ENCODE measurements around the gene IL1RN. TPM values are rescaled to one million over a fixed set of nuclear protein-coding genes. Genes with fewer than 3 reads are reported as not detected.

IL1RN gene
- total RNA-seq, 1 experiment from 2014 or later: not detected

DNA sequence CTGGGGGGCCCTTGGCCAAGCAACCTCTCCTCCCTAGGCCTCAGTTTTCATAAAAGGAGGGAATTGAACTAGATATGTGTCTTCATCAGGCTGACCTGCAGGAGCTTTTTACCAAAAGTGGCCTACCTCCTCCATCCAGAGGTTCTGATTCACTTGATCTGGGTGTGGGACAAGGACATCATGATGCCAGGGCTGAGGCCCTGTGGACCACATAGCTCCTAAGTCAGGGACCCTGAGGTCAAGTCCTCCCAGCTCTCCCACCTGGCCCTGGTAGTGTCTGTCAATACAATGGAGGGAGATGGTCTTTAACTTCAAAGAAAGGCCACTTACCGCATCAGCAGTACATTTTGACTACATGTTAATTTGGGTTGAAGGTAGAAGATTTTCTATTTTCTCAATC, 10.4 kb downstream of the IL1RN start:
- no peak for DNase-seq (ENCODE audit: low read depth, low spot score)
- in situ Hi-C loops (cut with HindIII; ENCODE audit: low pct_unique_long_range_greater_than_20kb, low sequenced_read_pairs): no loop called here

DNA sequence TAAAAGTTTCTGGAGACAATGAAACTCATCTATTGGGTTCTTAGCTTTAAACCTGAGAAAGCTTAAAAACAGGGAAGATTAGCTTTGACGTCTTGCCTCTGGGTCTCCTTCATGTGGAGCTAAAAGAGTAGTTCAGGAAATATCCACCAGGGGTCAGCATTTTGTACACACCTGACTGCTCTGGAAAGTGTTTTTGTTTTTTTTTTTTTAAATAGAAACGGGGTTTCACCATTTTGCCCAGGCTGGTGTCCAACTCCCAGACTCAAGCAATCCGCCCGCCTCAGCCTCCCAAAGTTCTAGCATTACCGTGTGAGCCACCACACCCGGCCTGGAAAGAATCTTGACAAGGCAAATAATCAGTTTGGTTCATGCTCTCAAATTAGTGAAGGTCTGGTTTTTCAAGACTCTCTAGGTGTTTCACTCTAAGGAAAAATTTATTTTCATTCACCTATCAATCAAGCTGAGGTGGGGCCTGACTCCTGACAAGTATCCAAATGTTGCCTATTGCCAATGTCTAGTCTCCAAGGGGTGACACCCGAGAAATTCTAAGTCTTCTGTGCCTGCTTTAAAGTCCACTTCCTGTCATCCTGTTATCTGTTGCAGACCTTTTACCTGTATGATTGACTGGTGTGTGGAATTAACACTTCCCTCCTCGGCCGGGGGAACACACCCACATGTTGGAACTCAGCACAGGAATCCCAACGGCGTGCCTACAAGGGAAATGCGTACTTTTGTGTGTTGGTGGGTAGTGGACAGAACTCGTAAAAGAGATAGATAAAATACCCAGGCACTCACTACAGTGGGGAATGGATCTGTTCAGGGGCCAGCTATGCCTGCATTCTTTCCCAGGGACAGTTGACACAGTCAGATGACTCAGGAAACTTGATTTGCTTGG, 11.3 kb downstream of the IL1RN start:
- peak; percentile 72 for DNase-seq (ENCODE audit: low read depth, low spot score)
- in situ Hi-C loops (cut with HindIII; ENCODE audit: low pct_unique_long_range_greater_than_20kb, low sequenced_read_pairs): no loop called here

DNA sequence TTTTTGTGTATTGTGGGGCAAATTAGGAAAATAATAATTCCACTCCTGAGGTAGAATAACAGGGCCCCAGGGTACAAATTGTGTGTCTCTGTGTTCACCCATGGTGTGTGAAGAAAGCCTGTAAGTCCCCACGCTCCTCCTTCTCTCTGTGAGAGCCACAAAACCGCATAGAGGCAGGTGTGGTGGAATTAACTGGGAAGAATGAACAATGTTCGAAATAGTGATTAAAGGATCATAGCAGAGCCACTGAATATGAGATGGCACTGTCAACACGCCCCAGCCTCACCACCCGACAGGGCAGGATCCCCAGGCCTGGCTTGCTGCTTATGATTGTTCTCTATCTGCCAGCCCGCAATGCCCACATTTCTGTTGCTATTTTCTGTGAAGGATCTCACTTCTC, 14.1 kb downstream of the IL1RN start:
- DNase-seq (ENCODE audit: low read depth, low spot score): no peak
- in situ Hi-C loops (cut with HindIII; ENCODE audit: low pct_unique_long_range_greater_than_20kb, low sequenced_read_pairs): no loop called here

DNA sequence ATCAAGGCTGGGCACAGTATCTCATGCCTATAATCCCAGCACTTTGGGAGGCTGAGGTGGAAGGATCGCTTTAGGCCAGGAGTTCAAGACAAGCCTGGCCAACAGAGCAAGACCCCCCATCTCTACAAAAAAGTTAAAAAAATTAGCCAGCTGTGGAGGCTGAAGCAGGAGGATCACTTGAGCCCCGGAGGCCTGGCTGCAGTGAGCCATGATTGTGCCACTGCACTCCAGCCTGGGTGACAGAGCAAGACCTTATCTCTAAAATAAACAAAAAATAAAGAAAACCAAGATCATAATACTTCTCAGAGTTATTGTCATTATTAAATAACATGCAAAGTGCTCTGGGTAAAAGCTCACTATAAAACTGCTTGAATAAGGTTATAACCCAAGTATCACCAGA, 14.9 kb downstream of the IL1RN start:
- no peak for DNase-seq (ENCODE audit: low read depth, low spot score)
- in situ Hi-C loops (cut with HindIII; ENCODE audit: low pct_unique_long_range_greater_than_20kb, low sequenced_read_pairs): no loop called here

DNA sequence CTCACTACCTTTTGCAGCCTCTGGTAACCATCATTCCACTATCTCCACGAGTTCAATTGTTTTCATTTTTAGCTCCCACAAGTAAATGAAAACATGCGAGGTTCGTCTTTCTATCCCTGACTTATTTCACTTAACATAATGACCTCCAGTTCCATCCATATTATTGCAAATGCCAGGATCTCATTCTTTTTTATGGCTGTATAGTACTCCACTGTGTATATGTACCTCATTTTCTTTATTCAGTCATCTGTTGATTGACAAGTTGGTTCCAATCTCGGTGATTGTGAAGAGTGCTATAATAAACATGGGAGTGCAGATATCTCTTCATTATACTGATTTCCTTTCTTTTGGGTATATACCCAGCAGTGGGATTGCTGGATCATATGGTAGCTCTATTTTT, 16.9 kb downstream of the IL1RN start:
- in situ Hi-C loops (cut with HindIII; ENCODE audit: low pct_unique_long_range_greater_than_20kb, low sequenced_read_pairs): no loop called here
- no peak for DNase-seq (ENCODE audit: low read depth, low spot score)

DNA sequence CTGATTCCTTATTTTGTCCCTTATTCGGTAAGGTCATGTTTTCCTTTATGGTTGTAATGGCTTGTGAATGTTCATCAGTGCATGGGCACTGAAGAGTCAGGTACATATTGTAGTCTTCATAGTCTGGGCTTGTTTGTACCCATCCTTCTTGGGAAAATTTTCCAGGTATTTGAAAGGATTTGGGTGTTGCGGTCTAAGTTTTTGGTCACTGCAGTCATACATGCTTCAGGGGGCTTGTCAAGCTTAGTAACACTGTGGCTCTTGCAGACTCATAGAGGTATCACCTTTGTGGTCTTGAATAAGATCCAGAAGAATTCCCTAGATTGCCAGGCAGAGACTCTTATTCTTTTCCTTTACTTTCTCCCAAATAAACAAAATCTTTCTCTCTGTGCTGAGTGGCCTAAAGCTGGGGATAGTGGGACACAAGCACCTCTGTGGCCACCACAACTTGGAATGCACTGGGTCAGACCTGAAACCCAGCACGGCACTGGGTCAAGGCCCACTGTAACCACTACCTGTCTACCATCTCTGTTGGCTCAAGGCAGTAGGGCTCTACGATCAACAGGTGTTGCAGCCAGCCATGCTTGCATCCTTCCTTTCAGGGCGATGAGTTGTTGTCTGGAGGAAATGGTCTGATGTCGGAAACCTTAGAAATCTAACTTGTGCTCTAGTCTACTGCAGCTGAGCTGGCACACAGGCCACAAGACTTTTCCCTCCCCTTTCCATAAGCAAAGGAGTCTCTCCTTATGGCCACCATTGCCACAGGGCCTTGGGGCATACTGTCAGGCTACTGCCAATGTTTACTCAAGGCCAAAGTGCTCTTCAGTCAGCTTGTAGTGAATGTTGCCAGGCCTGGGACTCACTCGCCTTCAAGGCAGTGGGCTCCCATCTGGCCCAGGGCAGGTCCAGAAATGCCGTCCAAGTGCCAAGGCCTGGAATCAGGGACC, 21.5 kb downstream of the IL1RN start:
- DNase-seq (ENCODE audit: low read depth, low spot score): no peak
- in situ Hi-C loops (cut with HindIII; ENCODE audit: low pct_unique_long_range_greater_than_20kb, low sequenced_read_pairs): no loop called here

DNA sequence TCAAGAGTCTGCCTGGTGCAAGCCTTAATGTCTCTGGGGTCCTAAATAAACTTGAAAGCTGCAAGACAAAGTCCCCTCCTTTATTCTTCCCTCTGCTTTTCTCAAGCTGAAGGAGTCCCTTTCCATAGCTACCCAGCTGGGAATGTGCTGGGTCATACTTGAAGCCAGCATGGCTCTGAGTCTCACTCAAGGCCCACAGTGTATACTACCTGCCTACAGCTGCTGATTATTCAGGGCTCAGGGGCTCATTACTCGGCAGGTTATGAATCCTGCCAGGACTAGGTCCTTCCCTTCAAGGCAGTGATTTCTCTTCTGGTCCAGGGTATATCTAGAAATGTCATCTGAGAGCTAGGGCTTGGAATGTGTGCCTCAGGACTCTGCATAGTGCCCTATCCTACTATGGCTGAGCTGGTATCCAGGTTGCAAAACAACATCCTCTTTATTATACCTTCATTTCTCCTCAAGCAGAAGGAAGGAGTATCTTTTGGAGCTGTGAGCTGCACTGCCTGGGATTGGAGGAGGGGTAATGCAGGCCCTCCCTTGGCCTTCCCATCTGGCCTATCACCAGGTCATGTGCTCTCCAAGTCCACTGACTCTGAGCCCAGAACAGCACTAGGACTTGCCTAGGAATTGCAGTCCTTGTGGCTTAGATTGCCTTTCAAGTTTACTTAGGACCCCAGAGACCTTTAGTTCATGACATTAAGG, 22.3 kb downstream of the IL1RN start:
- in situ Hi-C loops (cut with HindIII; ENCODE audit: low pct_unique_long_range_greater_than_20kb, low sequenced_read_pairs): no loop called here

DNA sequence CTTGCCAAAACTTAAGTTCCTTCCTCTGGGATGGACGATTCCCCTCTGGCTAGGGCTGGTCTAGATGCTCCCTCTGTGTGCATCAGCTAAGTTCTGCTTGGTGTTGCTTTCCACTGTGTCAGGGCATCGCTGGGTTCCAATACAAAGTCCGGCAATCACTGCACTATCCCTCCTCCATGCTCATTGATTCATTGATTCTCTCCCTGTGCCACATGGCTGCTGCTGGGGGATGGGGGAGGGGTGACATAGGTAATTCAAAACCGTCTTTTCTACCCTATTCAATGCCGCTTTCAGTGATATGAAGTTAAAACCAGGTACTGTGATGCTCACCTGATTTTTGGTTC, 22.8 kb downstream of the IL1RN start:
- DNase-seq (ENCODE audit: low read depth, low spot score): no peak
- in situ Hi-C loops (cut with HindIII; ENCODE audit: low pct_unique_long_range_greater_than_20kb, low sequenced_read_pairs): no loop called here

More for the DNA sequence above, 22.3 kb downstream of the IL1RN start:
- DNase-seq (ENCODE audit: low read depth, low spot score): no peak

DNA sequence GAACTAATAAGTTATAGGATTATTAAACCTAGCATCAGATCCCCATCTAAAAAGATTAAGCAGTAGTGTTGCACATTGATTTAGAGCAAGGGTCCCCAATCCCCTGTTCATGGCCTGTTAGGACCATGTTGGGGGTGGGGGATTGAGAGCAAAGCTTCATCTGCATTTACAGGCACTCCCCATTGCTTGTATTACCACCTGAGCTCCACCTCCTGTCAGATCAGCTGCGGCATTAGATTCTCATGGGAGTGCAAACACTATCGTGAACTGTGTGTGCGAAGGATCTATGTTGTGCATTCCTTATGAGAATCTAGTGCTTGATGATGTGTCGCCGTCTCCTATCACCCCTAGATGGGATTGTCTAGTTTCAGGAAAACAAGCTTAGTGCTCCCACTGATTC, 27.9 kb downstream of the IL1RN start:
- DNase-seq (ENCODE audit: low read depth, low spot score): no peak
- in situ Hi-C loops (cut with HindIII; ENCODE audit: low pct_unique_long_range_greater_than_20kb, low sequenced_read_pairs): no loop called here

DNA sequence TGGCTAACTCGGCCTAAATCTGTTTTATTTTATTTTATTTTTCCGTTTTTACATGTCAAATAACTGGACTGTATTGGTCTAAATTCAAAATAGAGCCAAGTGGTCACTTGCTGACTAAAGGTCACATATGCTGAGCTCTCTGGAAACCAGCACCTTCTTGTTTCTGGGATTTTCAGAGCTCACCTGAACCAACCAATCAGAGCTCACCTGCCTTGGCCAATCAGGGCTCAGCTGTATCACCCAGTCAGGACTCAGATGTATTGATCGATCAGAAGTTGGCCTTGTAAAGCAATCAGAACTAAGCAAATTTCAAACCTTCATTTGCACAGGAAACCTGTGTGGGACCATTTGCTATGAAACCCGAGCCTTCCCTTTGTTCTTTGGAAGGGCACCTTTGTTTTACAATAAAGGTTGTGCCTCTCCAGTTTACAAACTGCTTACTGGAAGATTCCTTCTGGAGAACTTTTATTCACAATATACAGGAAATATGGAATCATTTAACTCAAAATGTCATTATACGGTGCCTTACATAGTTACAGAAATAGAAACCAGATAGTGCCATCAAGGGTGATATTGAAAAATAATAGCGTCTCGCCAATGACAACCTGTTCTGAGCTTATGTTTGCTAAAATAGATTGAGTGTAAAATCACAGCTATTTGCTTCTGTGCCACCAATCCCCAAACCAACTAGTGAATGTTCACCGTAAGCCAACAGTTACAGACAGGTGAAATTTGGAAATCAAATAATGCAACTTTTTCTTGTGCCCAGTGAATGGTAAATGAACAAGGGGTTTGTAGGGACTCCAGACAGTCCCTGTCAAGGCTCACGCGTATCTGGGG, 29.1 kb downstream of the IL1RN start:
- in situ Hi-C loops (cut with HindIII; ENCODE audit: low pct_unique_long_range_greater_than_20kb, low sequenced_read_pairs): no loop called here
- no peak for DNase-seq (ENCODE audit: low read depth, low spot score)

DNA sequence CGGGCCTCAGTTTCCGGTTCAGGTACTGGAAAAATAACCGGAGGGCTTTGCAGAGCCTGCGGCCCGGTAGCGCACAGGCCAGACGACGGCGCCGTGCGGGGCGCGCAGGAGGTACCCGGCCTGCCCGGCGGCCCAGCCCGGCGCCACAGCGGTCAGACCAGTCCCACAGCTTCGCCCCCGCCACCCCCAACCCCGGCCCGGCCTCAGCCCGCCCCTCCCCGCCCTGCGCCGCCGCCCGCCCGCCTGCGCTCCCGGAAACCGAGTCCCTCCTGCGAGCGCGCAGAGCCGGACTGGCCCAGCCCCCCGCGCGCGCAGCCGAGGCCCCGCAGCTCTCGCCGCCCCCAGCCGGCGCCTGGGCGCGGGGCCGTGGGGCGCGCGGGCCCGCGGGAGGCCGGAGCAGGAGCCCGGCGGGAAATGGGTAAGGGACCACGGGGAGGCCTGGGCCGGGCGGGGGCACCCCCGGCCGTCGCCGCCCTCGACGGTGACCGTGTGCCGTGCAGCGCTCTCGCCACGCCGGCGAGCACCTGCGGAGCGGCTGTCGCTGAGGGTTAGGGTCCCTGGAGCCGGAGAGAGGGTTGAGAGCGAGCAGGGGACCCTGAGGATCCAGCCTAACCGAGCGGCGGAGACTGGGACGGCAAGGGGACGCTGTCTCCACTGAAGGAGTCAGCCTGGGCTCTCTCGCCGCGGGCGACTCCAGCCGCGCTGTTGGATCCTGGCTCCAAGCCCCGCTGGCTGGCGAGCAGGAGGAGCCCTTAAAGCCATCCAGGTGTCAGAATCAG, 29.9 kb downstream of the IL1RN start:
- in situ Hi-C loops (cut with HindIII; ENCODE audit: low pct_unique_long_range_greater_than_20kb, low sequenced_read_pairs): no loop called here
- DNase-seq (ENCODE audit: low read depth, low spot score): no peak

DNA sequence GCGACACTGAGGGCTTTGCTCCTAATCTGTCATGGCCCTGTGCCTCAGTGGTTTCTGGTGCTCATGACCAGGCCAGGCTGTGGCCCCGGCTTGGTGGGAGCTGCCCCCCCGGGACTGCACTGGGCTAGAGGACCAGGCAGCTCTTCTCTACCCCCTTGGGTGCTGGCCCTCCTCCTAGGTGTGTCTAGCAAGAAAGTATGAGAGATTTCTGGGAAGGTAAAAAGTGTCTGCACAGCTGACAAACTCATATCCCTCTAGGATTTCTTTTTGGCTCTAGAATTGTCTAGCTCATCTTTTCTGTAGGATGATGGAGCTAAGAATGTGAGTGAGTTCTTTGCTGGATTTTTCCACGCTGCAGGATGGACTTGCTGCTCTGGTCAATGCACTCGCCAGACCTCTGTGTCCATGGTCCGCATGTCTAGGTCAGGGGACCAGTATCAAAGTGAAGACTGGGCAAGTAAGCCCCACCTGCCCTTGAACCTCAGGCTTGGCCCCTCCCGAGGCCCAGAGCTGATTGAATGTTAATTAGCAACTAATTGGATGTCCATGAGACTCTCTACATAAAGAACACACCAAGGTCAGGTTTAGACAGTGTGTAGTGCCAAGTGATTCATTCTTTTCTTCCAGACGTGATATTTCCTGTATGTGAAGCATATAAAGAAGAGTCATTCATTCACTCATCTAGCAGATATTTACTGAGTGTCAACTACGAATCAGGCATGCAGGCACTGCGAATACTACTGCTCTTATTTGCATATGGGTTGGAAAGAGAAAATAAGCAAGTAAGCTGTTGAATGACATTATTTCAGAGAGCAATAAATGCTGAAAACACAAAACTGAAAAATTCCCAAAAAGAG, 30.7 kb downstream of the IL1RN start:
- DNase-seq (ENCODE audit: low read depth, low spot score): no peak
- in situ Hi-C loops (cut with HindIII; ENCODE audit: low pct_unique_long_range_greater_than_20kb, low sequenced_read_pairs): no loop called here

DNA sequence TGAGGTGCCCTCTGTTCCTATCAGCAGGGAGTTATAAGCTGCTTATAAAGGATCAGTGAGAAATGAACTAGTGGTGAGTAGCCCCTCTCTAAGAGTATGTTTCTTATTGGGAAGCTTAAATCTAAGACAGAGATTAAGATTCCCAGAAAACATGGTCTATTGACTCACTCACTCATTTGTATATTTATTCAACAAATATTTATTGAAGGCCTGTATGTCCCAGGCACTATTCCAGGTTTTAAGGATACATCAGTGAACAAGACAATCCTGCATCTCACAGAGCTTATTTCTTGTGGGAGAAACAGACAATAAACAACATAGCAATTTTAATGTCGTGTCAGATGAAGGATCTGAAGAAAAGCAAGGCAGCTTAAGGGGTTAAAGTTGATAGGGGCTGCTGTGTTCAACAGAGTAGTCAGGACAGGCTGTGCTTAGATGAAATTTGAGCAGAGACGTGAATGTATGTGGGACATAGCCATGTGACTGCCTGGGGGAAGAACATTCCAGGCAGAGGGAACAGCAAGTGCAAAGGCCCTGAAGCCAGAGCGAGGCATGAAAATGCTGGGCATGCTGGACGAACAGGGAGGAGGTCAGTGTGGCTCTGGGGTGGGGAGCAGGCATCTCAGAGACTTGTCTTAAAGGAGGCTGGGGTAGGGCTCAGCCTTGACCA, 31.6 kb downstream of the IL1RN start:
- DNase-seq (ENCODE audit: low read depth, low spot score): no peak
- in situ Hi-C loops (cut with HindIII; ENCODE audit: low pct_unique_long_range_greater_than_20kb, low sequenced_read_pairs): no loop called here

DNA sequence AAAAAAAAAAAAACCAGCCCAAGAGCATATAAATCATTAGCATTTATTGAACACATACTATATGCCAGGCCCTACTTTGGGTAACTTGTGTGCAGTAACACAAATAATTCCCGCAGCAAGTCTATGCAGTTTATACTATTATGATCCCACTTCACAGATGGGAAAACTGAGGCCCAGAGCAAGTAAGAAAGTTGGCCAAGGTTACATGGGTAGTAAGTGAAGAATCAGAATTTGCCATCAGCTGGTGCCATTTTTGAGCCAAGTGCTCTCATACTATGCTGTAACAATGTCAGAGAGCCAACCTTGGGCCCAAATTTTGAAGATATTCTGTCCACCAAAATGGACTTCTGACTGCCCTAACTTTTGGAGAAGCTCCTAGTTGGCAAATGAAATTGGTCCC, 32.9 kb downstream of the IL1RN start:
- no peak for DNase-seq (ENCODE audit: low read depth, low spot score)
- in situ Hi-C loops (cut with HindIII; ENCODE audit: low pct_unique_long_range_greater_than_20kb, low sequenced_read_pairs): no loop called here

DNA sequence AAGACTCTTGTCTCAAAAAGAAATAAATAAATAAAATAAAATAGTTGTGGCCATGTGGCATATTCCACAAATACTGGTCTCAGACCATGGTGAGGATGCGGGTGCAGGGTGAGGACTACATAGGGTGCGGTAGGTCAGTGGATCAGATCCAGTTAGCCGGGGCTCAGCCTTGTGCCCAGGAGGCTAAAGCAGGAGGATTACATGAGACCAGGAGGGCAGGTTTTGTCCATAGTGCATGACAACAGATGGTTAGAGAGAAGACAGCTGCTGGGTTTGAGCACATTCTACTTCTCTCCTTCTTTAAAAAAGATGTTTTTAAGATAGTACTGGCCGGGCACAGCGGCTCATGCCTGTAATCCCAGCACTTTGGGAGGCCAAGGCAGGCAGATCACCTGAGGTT, 33.6 kb downstream of the IL1RN start:
- in situ Hi-C loops (cut with HindIII; ENCODE audit: low pct_unique_long_range_greater_than_20kb, low sequenced_read_pairs): no loop called here
- DNase-seq (ENCODE audit: low read depth, low spot score): no peak
